Astrocyte of the cerebellum (primary cell): ENCODE data around the gene RAB35.

ENCODE experiments used
- DNase-seq: peaks from one replicate; pipeline ENCODE4 v3.0.0-alpha.2; 2011; ENCODE audit warnings: low read depth
- H3K4me3 ChIP-seq: 2 replicates; pipeline ENCODE4 v1.5.1; 2011; ENCODE audit warnings: mild to moderate bottlenecking, low read depth, low read length, moderate library complexity
- CTCF ChIP-seq: IDR thresholded peaks from 2 replicates; pipeline ENCODE4 v1.5.1; 2012; ENCODE audit warnings: low read length, low read depth, moderate library complexity, mild to moderate bottlenecking; ENCODE audit errors: missing control alignments
- in situ Hi-C: cut with HindIII; loops from 2 replicates; pipeline ENCODE4 v1.10.0; 2017; ENCODE audit warnings: low sequenced_read_pairs

RAB35 gene

DNA sequence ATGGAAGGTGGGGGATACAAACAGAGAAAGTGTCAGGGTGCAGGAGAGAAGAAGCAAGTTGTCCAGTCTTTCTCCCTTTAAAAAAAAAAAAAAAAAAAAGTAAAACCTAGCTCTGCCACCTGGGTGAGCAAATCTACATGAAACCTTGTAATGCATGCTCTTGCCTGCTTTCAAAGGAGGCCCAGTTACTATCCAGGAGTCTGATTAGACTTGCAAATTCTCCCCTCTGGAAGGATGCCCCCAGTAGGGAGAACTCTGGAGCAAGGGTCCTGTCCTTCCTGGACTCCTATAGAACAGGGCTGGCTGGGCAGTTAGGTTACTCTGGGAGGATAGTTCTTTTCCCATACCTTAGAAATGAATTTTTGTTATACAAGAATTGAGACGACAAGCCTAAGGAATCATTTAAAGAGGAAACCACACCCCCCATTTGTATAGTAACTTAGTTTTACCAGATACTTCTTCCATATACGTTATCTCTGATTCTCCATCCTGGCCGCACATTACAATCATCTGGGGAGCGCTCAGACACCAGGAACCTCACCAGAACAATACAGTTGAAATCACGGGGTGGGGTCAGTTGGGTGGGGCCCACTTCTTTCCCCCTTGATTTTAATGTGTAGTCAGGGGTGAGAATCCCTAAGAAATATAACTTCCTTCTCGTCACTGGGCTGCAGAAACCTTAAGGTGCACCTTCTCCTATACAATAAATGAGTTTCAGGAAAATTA lies 30.5 kb downstream of the RAB35 start:
- H3K4me3 ChIP-seq: no peak overlapping the region
- in situ Hi-C loops: no loop called here
- no peak for TF ChIP-seq CTCF
- no peak for DNase-seq

DNA sequence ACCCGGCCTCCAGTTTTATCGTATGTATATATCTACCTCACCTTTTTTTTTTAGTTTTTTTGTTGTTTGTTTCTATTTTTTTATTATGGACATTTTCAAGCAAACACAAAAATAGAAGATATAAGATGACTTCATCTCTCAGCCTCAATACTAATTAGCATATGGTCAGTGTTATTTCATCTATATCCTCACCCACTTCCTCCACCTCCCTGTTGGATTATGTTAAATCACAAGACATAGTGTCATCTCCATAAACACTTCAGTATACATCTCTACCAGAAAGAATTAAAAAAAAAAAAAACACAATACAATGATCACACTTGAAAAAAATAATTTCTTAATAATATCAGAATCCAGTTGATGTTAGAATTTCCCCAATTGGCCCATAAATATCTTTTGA lies 34.9 kb downstream of the RAB35 start:
- TF ChIP-seq CTCF: no peak
- in situ Hi-C loops: no loop called here
- no peak for DNase-seq
- H3K4me3 ChIP-seq: no peak overlapping the region

GRCh38 chr12:120079411-120080400 lies 36.8 kb downstream of the RAB35 start:
- no peak for DNase-seq
- H3K4me3 ChIP-seq: no peak overlapping the region
- in situ Hi-C loops: no loop called here
- no peak for TF ChIP-seq CTCF

DNA sequence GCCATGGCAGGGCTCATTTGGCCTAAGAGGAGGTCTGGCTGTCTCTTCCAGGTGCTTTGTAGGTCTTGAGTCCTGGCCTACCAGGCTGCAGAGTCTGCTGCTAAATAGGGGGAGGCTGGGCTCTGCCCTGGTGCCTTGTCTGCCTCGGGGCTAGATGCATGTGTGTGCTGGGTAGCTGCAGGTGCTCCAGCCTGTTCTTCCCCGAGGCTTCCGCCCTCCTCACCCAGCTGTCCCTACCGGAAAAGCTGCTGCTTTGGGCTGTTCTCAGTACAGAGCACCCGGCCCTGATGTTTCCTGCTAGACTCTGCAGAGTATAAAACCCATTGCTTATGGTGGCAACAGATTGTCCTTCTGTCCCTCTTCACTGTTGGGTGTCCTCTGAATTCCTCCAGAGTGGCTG lies 37.7 kb downstream of the RAB35 start:
- DNase-seq: no peak
- TF ChIP-seq CTCF: no peak
- no peak overlapping the region for H3K4me3 ChIP-seq
- in situ Hi-C loops: no loop called here

DNA sequence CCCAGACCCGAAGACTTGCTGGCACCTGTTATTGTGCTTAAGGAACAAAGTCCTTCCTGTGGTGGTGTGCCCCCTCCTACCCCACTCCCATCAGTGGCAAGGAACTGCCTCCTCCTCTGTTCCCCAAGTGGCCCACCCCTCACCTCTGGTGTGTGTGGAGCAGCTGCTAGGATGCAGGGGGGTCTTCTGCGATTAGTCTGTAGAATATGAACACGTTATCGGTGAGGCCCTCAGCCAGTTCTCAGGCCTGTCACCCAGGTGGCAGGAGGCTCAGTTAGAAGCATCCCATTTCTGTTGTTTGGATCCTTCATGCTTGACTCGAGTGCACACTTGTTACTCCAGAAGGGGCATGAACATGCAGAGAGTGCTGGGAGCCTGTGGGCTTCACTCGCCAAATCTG lies 39.3 kb downstream of the RAB35 start:
- no peak overlapping the region for H3K4me3 ChIP-seq
- no peak for DNase-seq
- in situ Hi-C loops: no loop called here
- TF ChIP-seq CTCF: no peak

DNA sequence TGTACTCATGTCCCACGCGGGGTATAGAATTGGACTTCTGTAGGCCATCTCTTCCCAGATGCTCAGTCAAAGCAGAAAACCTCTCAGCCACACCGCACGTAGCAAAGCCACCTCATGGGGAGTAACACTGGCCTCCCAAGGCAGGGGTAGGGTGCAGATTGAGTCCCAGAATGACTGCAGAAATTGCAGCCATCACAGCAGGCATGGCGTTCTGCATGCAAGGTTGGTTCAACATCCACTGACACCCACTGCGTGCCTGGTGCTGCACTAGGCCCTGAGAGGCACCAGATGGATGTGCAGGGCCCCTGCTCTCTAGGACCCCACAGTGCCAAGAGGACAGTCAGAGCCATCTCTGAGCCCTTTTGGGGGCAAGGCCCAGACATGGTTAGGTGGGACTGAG lies 39.9 kb downstream of the RAB35 start:
- DNase-seq: no peak
- H3K4me3 ChIP-seq: no peak overlapping the region

More for the DNA sequence above, 39.9 kb downstream of the RAB35 start:
- no peak for TF ChIP-seq CTCF
- in situ Hi-C loops: no loop called here
